DND-41 (cell line): ENCODE measurements around the gene PZP.

Experiments
- ATAC-seq: fragments of 200-7000 bp; cut with Tn5 transposase; 3 replicates; pipeline ENCODE4 v1.9.1; 2021; ENCODE audit warnings: low read depth; ENCODE audit not compliant: insufficient read depth
- DNase-seq: peaks from one replicate; pipeline ENCODE4 v3.0.0-alpha.2; 2020
- H2AFZ ChIP-seq: 2 replicates; pipeline ENCODE4 v1.6.0; 2012; ENCODE audit warnings: low read depth, low read length
- H3K27ac ChIP-seq: 2 replicates; pipeline ENCODE4 v1.5.1; 2012; ENCODE audit warnings: low read length, inconsistent platforms
- H3K27me3 ChIP-seq: fragments of 200-600 bp; sonication (generic); 2 replicates; pipeline ENCODE4 v1.6.0; 2012; ENCODE audit warnings: low read length, mild to moderate bottlenecking, inconsistent platforms; ENCODE audit not compliant: insufficient read depth, poor library complexity
- H3K36me3 ChIP-seq: 2 replicates; pipeline ENCODE4 v1.5.1; 2012; ENCODE audit warnings: low read length, inconsistent platforms; ENCODE audit not compliant: insufficient read depth
- H3K4me1 ChIP-seq: 2 replicates; pipeline ENCODE4 v1.5.1; 2012; ENCODE audit warnings: mild to moderate bottlenecking, low read length; ENCODE audit not compliant: insufficient read depth
- H3K4me2 ChIP-seq: 2 replicates; pipeline ENCODE4 v1.6.0; 2012; ENCODE audit warnings: mild to moderate bottlenecking, moderate library complexity, low read length, inconsistent platforms; ENCODE audit not compliant: insufficient read depth
- H3K4me3 ChIP-seq, 2 experiments: fragments of 200-600 bp in 1 of 2; shearing (Covaris generic) in 1 of 2; 2 replicates each; pipeline ENCODE4 v1.5.1; 2012 to 2016; ENCODE audit warnings: inconsistent platforms in 2 of 2, low read length in 2 of 2, mild to moderate bottlenecking in 2 of 2, low read depth in 1 of 2, moderate library complexity in 1 of 2
- H3K79me2 ChIP-seq: 2 replicates; pipeline ENCODE4 v1.6.0; 2012; ENCODE audit warnings: low read length, inconsistent platforms; ENCODE audit not compliant: insufficient read depth
- H3K9ac ChIP-seq: 2 replicates; pipeline ENCODE4 v1.6.0; 2012; ENCODE audit warnings: low read depth, mild to moderate bottlenecking, inconsistent platforms, low read length, moderate library complexity
- H3K9me3 ChIP-seq: 2 replicates; pipeline ENCODE4 v1.5.1; 2012; ENCODE audit warnings: low read length, moderate library complexity, mild to moderate bottlenecking, inconsistent platforms; ENCODE audit not compliant: insufficient read depth, severe bottlenecking
- H4K20me1 ChIP-seq: 2 replicates; pipeline ENCODE4 v1.6.0; 2012; ENCODE audit warnings: low read length; ENCODE audit not compliant: insufficient read depth
- EZH2 ChIP-seq: IDR thresholded peaks from 3 replicates; pipeline ENCODE4 v1.6.1; 2012; ENCODE audit warnings: borderline replicate concordance, low read depth, mild to moderate bottlenecking, moderate library complexity, low read length, inconsistent platforms; ENCODE audit not compliant: severe bottlenecking
- TF ChIP-seq, protein P1 (sequence below): IDR thresholded peaks from 2 replicates; pipeline ENCODE4 v1.5.1; 2012; ENCODE audit warnings: borderline replicate concordance, low read length, moderate library complexity, mild to moderate bottlenecking; ENCODE audit not compliant: poor library complexity, severe bottlenecking; ENCODE audit errors: extremely low read depth

PZP gene

DNA sequence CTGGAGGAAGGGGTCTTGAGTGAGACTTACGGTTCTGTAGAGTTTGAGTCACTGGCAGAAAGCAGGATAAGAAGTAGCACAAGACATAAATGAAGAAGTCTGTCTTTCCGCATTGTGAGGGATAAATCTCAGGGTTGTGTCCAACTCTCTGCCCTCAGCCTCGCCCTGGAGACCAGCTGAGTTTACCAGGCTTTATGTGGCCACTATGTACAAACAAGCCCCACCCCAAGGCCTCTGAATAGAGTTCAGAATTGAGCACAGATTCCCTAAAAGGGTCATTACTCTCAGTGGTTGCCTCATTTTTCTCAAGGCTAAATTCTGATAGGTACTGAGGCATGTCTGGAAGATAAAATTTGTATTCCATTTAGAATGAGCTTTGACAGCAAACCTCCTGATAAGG is at the start of gene PZP:
TSS of gene PZP (minus strand) at position 167 of the 400 bp plus-strand sequence. CDS start at position 113, 54 bp downstream.
- ATAC-seq (no peak), DNase-seq (no peak)
- H3K4me1 ChIP-seq: no peaks in the 10 kb centered on the region
- no peak within 1 kb of the TSS for H3K9ac ChIP-seq
- no peak within 1 kb of the TSS for H2AFZ ChIP-seq
- peaks cover 15% of the 10 kb centered on the region for H3K27me3 ChIP-seq
- no peak within 1 kb of the TSS for H3K4me2 ChIP-seq
- TF ChIP-seq EZH2: no peak
- TF ChIP-seq, protein P1, sequence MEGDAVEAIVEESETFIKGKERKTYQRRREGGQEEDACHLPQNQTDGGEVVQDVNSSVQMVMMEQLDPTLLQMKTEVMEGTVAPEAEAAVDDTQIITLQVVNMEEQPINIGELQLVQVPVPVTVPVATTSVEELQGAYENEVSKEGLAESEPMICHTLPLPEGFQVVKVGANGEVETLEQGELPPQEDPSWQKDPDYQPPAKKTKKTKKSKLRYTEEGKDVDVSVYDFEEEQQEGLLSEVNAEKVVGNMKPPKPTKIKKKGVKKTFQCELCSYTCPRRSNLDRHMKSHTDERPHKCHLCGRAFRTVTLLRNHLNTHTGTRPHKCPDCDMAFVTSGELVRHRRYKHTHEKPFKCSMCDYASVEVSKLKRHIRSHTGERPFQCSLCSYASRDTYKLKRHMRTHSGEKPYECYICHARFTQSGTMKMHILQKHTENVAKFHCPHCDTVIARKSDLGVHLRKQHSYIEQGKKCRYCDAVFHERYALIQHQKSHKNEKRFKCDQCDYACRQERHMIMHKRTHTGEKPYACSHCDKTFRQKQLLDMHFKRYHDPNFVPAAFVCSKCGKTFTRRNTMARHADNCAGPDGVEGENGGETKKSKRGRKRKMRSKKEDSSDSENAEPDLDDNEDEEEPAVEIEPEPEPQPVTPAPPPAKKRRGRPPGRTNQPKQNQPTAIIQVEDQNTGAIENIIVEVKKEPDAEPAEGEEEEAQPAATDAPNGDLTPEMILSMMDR: no peak
- H3K36me3 ChIP-seq: no peaks in the 10 kb centered on the region
- no peaks in the 10 kb centered on the region for H4K20me1 ChIP-seq
- no peaks in the 10 kb centered on the region for H3K79me2 ChIP-seq
- H3K9me3 ChIP-seq: no peaks in the 10 kb centered on the region
- no peak within 1 kb of the TSS for H3K4me3 ChIP-seq
- no peak within 1 kb of the TSS for H3K27ac ChIP-seq

DNA sequence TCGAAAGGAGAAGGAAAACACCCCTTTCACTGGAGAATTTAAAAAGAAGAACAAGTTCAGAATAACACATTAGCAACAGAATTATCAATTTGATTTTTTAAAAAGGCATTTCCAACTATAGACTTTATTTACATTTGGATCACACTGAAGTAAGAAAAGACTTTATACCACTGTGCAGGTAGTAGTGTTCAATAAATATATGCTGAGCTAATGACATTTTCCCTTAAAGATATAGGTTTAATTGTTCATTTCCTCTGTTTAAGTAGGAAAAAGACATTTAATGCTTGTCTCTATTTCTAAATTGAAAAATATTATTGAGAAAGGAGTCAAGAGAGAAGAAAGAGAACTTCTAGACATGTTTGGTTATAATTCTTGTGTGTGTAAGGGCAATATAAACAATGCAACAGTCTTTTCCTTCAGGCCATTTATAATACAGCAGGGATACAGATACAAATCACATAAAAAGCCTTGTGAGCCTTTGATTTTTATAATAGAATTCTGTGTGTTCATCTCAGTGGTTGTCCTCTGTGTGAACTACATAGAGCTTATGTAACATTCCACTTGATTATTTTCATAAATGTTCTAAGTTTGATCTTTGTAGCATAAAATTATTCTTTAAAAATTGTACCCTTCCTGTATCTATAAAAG is 48.7 kb upstream of the PZP start:
- H2AFZ ChIP-seq: no peak overlapping the region
- H3K4me2 ChIP-seq: no peak overlapping the region
- ATAC-seq: no peak
- TF ChIP-seq, protein P1: no peak
- TF ChIP-seq EZH2: no peak
- H3K27me3 ChIP-seq: peaks cover 16% of the 10 kb centered on the region
- H3K4me1 ChIP-seq: no peaks in the 10 kb centered on the region
- no peaks in the 10 kb centered on the region for H3K9me3 ChIP-seq
- no peaks in the 10 kb centered on the region for H4K20me1 ChIP-seq
- no peak overlapping the region for H3K27ac ChIP-seq
- no peak overlapping the region for H3K4me3 ChIP-seq
- H3K36me3 ChIP-seq: no peaks in the 10 kb centered on the region
- H3K79me2 ChIP-seq: no peaks in the 10 kb centered on the region
- no peak overlapping the region for H3K9ac ChIP-seq
- DNase-seq: no peak

DNA sequence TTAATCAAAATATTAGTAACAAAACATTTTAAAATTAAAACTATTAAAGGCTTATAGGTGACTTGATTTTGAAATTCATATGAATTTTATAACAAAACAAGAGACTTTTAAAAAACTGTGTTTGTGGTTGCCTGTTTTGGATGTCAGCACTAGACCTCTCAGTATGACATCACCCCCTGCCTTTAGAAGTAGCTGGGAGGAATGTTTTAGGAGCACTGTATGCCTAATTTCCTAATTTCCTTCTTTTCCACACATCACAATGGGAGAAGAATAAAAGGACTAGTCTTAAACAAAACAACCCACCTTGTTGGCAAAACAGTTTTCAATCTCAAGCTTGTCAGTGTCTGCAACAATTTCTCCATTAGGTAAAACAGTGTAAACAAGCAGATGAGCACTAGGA is 48.1 kb upstream of the PZP start:
- DNase-seq: no peak
- Histone ChIP-seq H3K27ac (no peak overlapping the region), H3K4me2 (no peak overlapping the region), H3K9me3 (no peaks in the 10 kb centered on the region), H2AFZ (no peak overlapping the region), H3K79me2 (no peaks in the 10 kb centered on the region), H3K4me1 (no peaks in the 10 kb centered on the region), H4K20me1 (no peaks in the 10 kb centered on the region), H3K4me3 (no peak overlapping the region), H3K27me3 (peaks cover 16% of the 10 kb centered on the region), H3K36me3 (no peaks in the 10 kb centered on the region), H3K9ac (no peak overlapping the region)
- TF ChIP-seq EZH2: no peak
- TF ChIP-seq, protein P1: no peak
- ATAC-seq: no peak

DNA sequence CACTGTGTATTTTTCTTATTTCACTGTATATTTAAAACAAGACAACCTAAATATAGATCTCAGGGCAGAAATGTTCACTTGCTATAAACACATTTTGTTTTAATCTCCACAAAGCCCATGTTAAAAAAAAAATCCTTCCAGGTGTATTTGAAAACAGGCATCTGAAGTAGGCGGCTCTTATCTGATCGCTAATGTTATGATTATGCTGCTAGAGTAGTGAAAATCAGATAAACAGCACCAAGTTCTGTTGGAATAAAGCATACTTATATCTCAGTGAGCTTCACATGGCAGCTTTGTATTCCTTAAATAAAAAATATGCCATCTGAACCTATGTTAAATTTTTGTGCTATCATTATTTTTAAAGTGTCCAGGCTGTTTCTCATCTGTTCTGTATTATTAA is 47.6 kb upstream of the PZP start:
- H3K27me3 ChIP-seq: peaks cover 16% of the 10 kb centered on the region
- H3K4me2 ChIP-seq: no peak overlapping the region
- ATAC-seq: no peak
- H3K9ac ChIP-seq: no peak overlapping the region
- H2AFZ ChIP-seq: no peak overlapping the region
- no peaks in the 10 kb centered on the region for H3K9me3 ChIP-seq
- H3K4me1 ChIP-seq: no peaks in the 10 kb centered on the region
- TF ChIP-seq EZH2: no peak
- TF ChIP-seq, protein P1: no peak
- no peak overlapping the region for H3K27ac ChIP-seq
- H3K4me3 ChIP-seq: no peak overlapping the region
- DNase-seq: no peak
- no peaks in the 10 kb centered on the region for H3K36me3 ChIP-seq
- H3K79me2 ChIP-seq: no peaks in the 10 kb centered on the region
- no peaks in the 10 kb centered on the region for H4K20me1 ChIP-seq
